OCI-LY1 (cell line): ENCODE data around the gene DROSHA.

ENCODE experiments used
- H2AFZ ChIP-seq: fragments of 200-600 bp; sonication (generic), shearing (Covaris generic); 2 replicates; pipeline ENCODE4 v1.6.0; 2014; ENCODE audit warnings: antibody characterized with exemption, mild to moderate bottlenecking, low read length
- H3F3A ChIP-seq: fragments of 200-600 bp; sonication (generic), shearing (Covaris generic); 2 replicates; pipeline ENCODE4 v1.6.0; 2014; ENCODE audit warnings: mild to moderate bottlenecking, antibody characterized with exemption, low read length, moderate library complexity; ENCODE audit not compliant: insufficient read depth
- H3K27ac ChIP-seq: fragments of 200-600 bp; sonication (generic); 2 replicates; pipeline ENCODE4 v1.5.1; 2014; ENCODE audit warnings: low read length, mixed run types, mild to moderate bottlenecking, low read depth; ENCODE audit not compliant: poor library complexity, severe bottlenecking
- H3K27me3 ChIP-seq: fragments of 200-600 bp; sonication (generic); 2 replicates; pipeline ENCODE4 v1.6.0; 2014; ENCODE audit warnings: antibody characterized with exemption, mild to moderate bottlenecking, low read length, moderate library complexity; ENCODE audit not compliant: insufficient read depth
- H3K36me3 ChIP-seq: fragments of 200-600 bp; sonication (generic); 2 replicates; pipeline ENCODE4 v1.6.1; 2014; ENCODE audit warnings: mild to moderate bottlenecking, antibody characterized with exemption, low read length, moderate library complexity, mixed read lengths; ENCODE audit not compliant: insufficient read depth
- H3K4me1 ChIP-seq: fragments of 200-600 bp; sonication (generic); 2 replicates; pipeline ENCODE4 v1.5.1; 2014; ENCODE audit warnings: mild to moderate bottlenecking, low read length, moderate library complexity; ENCODE audit not compliant: insufficient read depth, severe bottlenecking
- H3K4me2 ChIP-seq: fragments of 200-600 bp; sonication (generic), shearing (Covaris generic); 2 replicates; pipeline ENCODE4 v1.6.1; 2014; ENCODE audit warnings: low read length
- H3K4me3 ChIP-seq: fragments of 200-600 bp; sonication (generic); 2 replicates; pipeline ENCODE4 v1.5.1; 2014; ENCODE audit warnings: low read length, low read depth, mild to moderate bottlenecking, mixed read lengths; ENCODE audit not compliant: poor library complexity, severe bottlenecking
- H3K79me2 ChIP-seq: fragments of 200-600 bp; shearing (Covaris generic); 2 replicates; pipeline ENCODE4 v1.6.1; 2016; ENCODE audit warnings: mixed run types, low read length, mixed read lengths; ENCODE audit not compliant: insufficient read depth
- H3K9ac ChIP-seq: fragments of 200-600 bp; sonication (generic), shearing (Covaris generic); 2 replicates; pipeline ENCODE4 v1.6.1; 2014; ENCODE audit warnings: mild to moderate bottlenecking, low read length, mixed read lengths
- H3K9me2 ChIP-seq: fragments of 200-600 bp; sonication (generic), shearing (Covaris generic); 2 replicates; pipeline ENCODE4 v1.6.1; 2014; ENCODE audit warnings: low read depth, mild to moderate bottlenecking, low read length, mixed read lengths
- H3K9me3 ChIP-seq: fragments of 200-600 bp; shearing (Covaris generic); 2 replicates; pipeline ENCODE4 v1.6.1; 2014; ENCODE audit warnings: low read length, mixed read lengths
- H4K20me1 ChIP-seq: fragments of 200-600 bp; sonication (generic), shearing (Covaris generic); 2 replicates; pipeline ENCODE4 v1.6.0; 2016; ENCODE audit warnings: mild to moderate bottlenecking, low read length; ENCODE audit not compliant: insufficient read depth
- CTCF ChIP-seq: fragments of 200-600 bp; sonication (generic), shearing (Covaris generic); IDR thresholded peaks from 2 replicates; pipeline ENCODE4 v1.5.1; 2017; ENCODE audit warnings: mild to moderate bottlenecking, antibody characterized with exemption, low read length, moderate library complexity, mixed read lengths
- EZH2 ChIP-seq: fragments of 200-600 bp; sonication (generic), shearing (Covaris generic); IDR thresholded peaks from 2 replicates; pipeline ENCODE4 v1.8.0; 2017; ENCODE audit warnings: borderline replicate concordance, mixed run types, mild to moderate bottlenecking, antibody characterized with exemption, low read length, moderate library complexity, mixed read lengths

Gene DROSHA

GRCh38 chr5:31357038-31357437, 174.9 kb downstream of the DROSHA start:
- H3K4me1 ChIP-seq, result no peaks in the 10 kb centered on the region
- TF ChIP-seq EZH2 (no peak), CTCF (no peak)

GRCh38 chr5:31355337-31355736, 176.6 kb downstream of the DROSHA start:
- no peak for TF ChIP-seq EZH2
- no peak for TF ChIP-seq CTCF
- H3K79me2 ChIP-seq, result no peaks in the 10 kb centered on the region
- no peaks in the 10 kb centered on the region for H3K4me1 ChIP-seq
- H3K36me3 ChIP-seq, result no peaks in the 10 kb centered on the region
- H3K9ac ChIP-seq, result no peak overlapping the region
- H3F3A ChIP-seq, result no peaks in the 10 kb centered on the region
- H3K4me3 ChIP-seq, result no peak overlapping the region
- no peaks in the 10 kb centered on the region for H4K20me1 ChIP-seq
- H3K9me2 ChIP-seq, result no peaks in the 10 kb centered on the region
- H3K4me2 ChIP-seq, result no peak overlapping the region
- H3K27ac ChIP-seq, result no peak overlapping the region
- H3K9me3 ChIP-seq, result no peaks in the 10 kb centered on the region
- no peaks in the 10 kb centered on the region; the same call in 1 of the 2 replicates for H3K27me3 ChIP-seq
- H2AFZ ChIP-seq, result no peak overlapping the region

More at GRCh38 chr5:31357038-31357437, 174.9 kb downstream of the DROSHA start:
- Histone ChIP-seq H3K27me3 (no peaks in the 10 kb centered on the region), H3K9me3 (no peaks in the 10 kb centered on the region), H2AFZ (no peak overlapping the region), H3F3A (no peaks in the 10 kb centered on the region), H3K9ac (no peak overlapping the region), H4K20me1 (no peaks in the 10 kb centered on the region), H3K9me2 (no peaks in the 10 kb centered on the region), H3K4me2 (no peak overlapping the region), H3K79me2 (no peaks in the 10 kb centered on the region), H3K4me3 (no peak overlapping the region), H3K27ac (no peak overlapping the region), H3K36me3 (no peaks in the 10 kb centered on the region)
